RPMI7951 (cell line): ENCODE data around the gene SPAG16. TPM values are rescaled to one million over a fixed set of nuclear protein-coding genes. Genes with fewer than 3 reads are reported as not detected.
"Not testable (repeated sequence)": the region's sequence is repeated elsewhere in the genome, so short reads cannot be mapped to it uniquely, and the experiment has no call there.

ENCODE experiments used
- DNase-seq: peaks from one replicate; pipeline ENCODE4 v3.0.0-alpha.2; 2012; ENCODE audit warnings: low read depth
- total RNA-seq: library from RNA; depleted of rRNA; stranded (reverse); fragments of >200 nt; shearing (Covaris generic); gene quantifications from 2 replicates; pipeline ENCODE4 v1.2.3, GENCODE V29; 2014

SPAG16 gene
- total RNA-seq, 1 experiment from 2014 or later = 29.9 TPM

DNA sequence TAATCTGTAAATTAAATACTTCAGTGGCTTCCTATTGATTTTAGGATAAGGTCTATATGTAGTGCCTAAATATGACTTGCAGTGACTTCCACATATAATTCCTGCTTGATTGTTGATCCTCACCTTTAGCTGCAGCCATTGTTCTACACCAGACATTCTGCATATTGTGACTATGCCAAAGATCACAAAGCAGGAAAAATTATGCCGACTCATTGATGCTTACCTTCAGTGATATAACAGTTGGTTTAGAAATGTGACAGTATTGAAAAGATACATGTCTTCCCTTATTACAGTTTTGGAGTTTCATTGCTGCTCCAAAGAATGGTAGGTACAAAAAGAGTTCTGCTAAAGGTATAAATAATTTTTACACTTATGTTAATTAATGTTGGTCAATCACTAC lies 12.3 kb upstream of the SPAG16 start:
- DNase-seq = no peak

DNA sequence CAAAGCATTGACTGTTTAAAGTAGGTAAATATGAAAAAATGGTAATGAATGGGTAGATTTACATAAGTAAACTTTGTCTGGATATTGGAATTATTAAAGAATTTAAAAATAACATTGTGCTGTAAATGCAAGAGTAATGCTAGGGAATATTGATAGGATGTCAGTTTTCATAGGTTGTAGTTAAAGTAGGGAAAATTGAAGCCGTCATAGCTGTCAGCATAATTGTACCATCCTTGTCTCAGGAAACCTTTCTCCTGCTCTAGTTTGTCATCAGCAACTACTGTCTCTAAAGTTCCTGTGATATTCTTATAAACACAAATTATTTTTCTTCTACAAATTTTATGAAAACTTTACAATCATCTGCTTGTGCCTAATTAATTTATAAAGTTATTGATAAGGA lies 10.1 kb upstream of the SPAG16 start:
- no peak for DNase-seq

DNA sequence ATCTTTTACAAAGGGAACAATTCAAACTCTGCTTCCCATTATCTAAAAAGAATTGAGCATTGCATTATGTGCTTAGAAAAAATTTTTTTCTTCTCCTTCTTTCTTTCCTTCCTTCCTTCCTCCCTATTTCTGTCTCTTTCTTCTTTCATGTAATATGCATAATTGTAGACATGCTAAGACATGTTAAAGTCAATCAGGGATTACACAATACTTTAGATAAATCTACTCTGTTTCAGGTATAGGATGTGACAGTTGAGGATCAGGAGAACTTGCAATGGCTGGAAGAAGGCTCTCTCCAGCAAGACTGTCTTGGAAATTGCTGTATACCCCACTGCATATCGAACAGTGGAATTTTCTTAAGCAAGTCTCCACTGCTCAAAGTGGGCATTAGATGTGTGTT lies 9.0 kb upstream of the SPAG16 start:
- no peak for DNase-seq

DNA sequence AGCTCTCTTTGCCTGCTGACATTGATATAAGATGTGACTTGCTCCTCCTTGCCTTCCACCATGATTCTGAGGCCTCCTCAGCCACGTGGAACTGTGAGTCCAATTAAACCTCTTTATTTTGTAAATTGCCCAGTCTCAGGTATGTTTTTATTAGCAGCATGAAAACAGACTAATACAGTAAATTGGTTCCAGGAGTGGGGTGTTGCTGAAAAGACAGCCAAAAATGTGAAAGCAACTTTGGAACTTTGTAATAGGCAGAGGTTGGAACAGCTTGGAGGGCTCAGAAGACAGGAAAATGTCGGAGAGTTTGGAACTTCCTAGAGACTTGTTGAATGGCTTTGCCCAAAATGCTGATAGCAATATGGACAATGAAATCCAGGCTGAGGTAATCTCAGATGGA lies 7.1 kb upstream of the SPAG16 start:
- DNase-seq = not testable (repeated sequence)

DNA sequence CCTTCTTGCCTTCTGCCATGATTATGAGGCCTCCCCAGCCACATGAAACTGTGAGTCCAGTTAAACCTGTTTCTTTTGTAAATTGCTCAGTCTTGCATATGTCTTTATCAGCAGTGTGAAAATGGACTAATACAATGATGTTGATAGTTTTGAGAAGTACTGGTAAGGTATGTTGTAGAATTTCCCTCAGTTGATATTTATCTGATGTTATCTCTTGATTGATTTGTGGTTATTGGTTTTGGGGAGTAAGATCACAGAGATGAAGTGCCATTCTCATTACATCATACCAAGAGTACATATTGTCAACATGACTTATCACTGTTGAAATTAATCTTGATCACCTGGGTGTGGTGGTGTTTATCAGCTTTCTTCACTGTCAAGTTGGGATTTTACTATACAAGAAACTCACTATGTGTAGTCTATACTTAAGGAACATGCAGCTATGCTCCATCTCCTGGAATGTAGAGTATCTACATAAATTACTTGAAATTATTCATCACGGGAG lies 5.1 kb upstream of the SPAG16 start:
- DNase-seq = no peak

DNA sequence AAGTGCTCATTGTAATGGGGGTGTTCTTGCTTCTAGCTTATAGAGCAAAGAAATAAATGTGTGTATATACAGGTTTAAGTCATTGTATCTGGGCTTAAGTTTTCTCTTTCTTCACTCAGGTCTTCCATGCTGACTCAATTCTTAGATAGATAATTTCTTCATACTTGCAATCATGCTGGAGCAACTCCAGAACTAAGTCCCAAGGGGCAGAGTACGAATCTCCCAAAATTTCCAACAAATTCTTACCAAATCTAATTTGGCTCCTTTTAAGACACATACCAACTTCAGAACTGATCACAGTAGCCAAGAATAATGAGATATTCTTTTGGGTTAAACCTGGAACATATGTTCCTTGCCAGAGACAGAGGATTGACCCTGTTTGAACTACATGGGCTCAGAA lies 4.3 kb upstream of the SPAG16 start:
- no peak for DNase-seq

DNA sequence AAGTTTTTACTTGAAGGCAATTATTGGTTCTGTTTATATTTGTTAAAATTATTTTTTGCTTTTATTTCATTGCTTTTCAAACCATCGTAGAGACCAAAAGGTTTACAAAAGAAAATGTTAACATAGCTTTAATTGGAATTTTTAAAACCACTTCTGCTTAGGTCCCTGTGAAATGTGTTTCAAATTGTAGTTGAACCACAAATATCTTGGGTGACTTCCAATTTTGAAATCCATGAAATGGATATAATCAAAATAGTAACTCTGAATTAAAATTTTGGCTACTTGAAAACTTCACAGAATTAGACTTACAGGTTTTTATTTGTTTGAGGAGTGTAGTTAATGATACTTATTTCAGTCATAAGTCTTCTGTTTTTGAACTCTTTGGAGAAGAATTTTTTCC lies 3.1 kb upstream of the SPAG16 start:
- DNase-seq = no peak

DNA sequence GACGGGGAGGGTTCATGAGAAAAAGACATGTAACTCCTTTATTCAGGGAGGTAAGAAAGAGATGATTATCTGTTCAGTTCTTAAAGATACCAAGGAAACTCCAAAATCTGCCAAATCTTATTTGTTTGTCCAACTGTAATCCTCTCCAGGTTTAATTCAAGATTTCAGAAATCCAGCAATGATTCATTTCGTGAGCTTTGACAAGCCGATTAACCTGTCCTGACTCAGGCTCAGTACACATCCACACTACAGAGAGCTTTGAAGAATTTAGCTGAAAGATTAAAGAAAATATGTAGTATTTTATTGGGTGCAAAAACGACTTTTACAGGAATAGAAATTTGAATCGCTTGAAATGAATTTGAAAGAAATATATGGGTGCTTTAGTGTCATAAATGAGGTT lies 1.1 kb downstream of the SPAG16 start:
- no peak for DNase-seq

DNA sequence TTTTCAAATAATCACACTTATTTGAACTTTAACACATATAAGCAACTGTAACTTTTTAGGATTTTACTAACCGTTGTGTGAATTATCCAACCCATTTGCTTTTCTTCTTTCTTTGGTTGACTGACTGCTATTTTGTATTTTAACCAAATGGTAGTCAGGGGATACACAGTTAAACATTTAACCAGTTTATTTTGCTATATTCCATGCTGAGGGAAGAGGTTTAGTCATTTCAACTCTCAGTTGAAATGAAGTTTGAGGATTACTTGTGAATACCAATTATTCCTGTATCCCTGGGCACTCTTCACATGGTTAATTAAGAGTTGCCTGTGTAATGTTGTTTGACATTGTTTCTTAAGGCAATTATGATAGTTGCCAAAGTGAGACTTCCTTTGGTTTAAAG lies 1.9 kb downstream of the SPAG16 start:
- DNase-seq = no peak

DNA sequence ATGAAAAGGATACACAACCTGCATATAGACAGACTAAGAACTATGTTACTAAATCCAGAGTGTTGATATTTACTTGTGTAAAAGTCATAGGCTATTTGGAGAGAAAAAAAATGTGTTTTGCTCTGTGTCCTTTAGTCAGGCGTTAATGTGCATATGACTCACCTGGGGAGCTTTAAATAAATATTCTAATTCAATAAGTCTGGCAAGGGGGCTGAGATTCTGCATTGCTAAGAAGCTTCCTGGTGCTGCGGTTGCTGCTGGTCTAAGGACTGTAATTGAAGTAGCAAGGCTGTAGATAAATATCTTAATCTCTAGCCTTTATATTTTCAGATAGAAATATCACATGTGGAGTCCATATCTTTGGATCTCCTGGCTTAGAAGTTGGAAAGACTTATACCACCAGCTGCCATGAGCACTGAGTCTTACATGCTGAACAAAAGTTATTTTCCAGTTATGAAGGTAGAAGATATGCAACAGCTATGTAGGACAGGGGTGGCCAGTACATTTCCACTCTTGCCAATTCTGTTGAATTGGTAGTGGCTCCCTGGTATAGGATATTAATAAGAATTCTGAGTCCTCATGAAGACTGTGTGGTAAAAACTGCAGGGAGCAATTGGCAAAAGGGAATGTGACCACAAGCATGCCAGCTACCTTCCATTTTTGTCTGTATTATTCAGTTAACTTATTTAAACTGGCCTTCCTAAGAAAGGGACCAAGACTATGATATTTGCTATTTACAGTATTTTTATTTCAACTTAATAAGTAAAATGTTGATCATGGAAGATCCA lies 4.8 kb downstream of the SPAG16 start:
- no peak for DNase-seq

DNA sequence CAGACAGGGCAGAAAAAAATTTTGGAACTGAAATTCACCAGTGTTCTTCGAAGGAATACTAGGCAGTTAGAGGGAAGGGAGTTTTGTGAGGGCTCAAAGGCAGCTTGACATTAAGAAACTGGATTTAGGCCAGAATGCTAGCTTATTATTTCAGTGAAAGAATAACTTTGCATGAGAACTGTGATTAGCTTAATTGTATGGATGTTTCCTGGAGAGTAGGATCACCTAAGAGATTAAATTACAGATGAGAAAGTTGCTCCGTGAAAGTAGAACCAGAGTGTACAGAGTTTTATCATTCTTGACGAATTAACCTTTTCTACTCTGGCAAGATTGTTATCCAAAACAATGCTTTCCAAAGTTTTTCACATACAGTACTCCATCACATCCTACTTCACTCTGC lies 6.2 kb downstream of the SPAG16 start:
- DNase-seq = no peak

DNA sequence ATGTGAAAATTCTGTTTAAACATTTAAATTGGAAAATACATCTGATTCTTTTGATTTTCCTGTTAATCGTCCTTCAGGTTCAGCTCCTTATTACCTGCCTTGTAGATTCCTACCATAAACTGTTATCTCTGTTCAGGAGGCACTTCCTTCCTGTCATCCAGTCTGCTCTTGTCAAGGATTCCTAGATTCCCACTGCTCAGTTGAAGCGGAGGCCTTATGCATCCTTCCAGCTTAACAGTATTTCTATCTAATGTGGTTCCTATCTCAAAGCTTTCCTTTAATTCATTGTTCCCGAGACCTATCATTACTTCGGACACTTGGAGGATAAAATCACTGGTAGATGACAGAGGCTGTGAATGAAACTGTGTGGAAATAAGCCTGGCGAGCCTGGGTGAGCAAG lies 12.0 kb downstream of the SPAG16 start:
- no peak for DNase-seq

DNA sequence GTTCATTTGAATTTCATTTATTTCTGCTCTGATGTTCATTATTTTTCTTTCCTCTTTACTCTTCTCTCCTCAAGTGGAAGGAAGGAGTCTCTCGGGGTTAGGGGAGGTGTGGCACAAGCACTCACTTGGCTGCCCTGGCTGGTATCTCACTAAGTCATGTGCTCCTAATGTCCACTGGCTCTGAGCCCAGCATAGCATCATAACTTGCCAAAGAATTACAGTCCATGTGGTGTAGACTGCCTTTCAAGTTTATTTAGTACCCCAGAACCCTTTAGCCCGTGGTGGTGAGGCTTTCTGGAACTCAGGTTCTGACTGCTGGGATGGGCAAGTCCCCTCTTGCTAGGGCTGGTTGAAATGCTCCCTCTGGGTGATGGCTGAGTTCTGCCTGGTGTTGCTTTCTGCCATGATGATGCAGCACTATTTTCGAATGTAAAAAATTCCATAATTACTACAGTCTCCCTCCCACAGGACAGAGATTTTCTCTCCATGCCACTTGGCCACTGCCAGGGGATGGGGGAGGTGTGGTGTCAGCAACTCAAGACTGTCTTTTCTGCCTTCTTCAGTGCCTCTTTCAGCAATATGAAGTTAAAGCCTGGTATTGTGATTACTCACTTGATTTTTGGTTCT lies 22.2 kb downstream of the SPAG16 start:
- peak; percentile 66 for DNase-seq

DNA sequence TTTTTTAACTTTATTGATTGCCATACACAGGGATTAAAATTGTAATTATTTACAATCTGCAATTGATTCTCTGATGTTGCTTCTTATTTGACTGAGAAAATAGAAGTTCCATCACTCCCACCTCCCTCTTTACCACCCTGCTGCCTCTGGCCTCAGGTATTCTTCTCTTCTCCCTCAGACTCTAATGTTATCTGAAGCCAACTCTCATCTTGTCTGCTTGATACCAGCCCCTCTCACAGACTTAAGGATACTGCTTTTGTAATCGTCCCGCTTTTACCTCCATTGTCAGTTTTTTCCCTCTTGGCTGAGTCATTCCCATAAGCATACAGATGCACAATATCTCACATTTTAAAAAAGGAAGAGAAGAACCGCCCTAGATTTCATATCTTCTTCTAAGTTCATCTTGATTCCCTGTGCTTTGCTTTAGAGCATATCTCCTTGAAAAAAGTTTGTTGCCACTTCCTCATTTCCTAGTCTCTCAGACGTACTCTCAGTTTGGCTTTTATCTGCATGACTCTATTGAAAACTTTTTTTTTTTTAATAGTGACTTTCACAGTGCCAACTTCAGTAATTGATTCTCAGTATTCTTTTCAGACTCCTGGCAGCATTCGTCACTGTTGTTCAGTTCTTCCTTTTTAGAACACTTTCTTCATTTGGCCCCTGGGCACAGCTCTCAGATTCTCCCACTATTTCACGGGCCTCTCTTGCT lies 31.1 kb downstream of the SPAG16 start:
- no peak for DNase-seq

DNA sequence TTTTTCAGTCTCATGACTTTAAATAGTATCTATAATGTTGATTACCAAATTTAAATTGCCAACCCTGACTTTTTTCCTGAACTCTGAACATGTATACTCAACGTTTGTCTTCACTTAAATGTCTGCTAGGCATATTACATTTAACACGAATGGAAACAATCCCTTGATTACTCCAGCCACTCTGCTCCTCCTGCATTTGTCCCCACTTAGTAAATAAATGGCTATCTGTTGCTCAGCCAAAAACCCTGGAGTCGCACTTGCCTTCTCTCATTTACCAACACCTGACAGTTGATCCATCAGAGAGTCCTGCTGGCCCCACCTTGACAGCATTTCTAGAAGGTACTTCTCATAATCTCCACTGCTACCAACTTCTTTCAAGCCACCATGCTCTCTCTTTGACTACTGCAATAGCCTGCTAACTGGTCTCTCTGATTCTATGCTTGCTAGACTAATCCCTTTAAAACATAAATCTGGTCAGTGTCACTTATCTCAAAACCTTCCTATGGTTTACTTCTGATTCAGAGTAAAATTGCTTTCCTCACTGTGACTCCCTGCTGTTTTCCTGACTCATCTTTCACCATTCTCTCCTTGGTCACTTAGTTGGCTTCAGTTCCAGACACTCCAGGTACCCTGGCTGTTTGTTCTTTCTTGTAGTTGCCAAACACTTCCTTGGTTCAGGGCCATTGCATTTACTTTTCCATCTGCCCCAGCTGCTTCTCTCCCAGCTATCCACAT lies 31.9 kb downstream of the SPAG16 start:
- peak; percentile 55 for DNase-seq

DNA sequence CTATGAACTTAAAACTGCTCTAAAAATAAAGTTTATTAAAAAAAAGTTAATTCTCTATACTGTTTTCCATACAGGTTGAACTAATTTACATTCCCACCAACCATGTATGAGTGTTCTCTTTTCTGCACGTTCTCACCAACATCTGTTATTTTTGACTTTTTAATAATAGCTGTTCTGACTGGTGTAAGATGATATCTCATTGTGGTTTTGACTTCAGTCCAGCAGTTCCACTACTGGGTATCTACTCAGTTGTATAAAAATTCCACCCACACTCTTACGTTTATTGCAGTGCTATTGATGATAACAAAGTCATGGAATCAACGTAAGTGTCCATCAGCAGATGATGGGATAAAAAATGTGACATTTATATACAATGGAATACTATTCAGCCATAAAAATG lies 33.7 kb downstream of the SPAG16 start:
- peak; percentile 77 for DNase-seq

DNA sequence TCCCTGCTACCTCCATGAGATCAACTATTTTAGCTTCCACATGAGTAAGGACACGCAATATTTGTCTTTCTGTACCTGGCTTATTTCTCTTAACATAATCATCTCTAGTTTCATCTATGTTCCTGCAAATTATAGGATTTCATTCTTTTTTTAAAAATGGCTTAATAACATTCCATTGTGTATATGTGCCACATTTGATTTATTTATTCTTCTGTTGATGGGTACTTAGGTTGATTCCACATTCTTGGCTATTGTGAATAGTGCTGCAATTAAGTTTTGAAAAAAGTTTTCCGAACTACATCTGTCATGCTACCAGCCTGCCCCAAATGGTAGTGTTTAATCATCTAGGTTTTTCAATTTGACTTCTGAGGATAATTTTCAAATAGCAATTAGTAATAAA lies 36.3 kb downstream of the SPAG16 start:
- DNase-seq = no peak

DNA sequence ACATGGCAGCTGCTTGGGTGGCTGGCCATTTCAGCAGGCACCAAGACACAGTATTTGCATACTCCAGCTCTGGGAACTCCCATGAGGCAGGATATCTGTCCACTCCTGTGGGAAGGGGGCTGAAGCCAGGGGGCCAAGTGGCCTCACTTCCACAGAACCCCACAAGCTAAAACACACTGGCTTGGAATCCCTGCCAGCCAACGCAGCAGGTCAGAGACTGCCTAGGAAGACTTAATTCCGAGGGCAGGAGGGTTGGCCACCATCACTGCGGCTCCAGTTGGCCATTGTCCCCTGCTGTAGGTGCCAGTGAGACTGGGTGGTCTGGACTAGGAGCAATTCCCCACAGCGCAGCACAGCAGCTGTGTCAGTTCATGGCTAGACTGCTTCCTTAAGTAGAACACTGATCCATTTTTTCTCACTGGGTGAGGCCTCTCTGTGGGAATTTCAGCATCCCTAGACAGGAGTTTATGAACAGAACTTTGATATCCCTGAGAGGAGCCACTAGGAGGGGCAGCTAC lies 52.0 kb downstream of the SPAG16 start:
- DNase-seq = no peak

DNA sequence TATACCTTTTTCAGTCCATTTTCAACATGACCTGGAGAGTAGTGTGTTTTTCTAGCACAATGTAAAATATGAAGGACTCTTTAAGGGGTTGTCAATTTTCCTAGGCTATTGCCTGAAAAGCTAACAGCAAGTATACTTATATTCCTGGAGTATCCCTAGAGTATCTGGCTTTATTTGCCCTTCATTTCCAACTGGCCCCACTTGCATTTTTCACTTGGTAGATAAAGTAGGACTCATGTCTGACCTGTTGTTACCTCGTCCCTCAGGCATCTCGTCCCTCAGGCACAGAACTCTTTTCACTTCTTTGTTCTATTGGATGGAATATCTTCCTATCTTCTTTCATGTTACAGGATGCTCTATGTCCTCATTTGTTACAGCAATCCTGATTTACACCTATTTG lies 69.2 kb downstream of the SPAG16 start:
- no peak for DNase-seq

DNA sequence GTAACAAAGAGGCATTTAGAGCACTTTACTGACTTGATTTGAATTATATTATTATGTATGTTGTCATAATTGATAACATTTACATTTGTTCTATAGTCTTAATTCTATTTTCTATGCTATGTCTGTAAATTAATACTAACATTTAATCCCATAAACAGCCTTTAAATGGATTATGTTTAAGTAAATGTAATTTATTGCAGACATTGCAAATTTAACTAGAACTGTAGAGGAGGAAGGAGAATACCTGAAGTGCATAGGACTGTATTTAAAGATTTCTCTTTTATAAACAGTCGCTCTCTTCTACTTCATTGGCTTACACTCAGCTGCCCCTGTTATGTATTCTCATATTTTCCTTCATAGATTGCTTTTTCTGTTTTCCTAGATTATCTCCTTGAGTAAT lies 92.4 kb downstream of the SPAG16 start:
- no peak for DNase-seq

DNA sequence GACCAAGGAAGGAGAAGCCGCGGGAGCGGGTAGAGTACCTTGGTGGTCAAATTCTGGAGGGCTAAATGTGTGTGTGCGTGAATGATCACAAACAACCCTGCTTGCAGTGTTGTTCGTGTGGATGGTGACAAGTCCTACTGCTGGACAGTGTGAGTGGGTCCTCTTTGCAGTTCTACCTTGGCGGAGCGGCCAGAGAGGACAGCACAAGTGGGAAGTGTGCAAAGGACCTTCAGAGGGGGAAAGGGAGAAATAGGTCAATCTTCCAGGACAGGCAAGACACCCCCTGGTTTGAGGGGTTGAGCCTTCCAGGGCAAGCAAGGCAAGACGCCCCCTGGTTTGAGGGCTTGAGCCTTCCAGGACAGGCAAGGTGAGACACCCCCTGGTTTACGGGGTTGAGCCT lies 122.8 kb downstream of the SPAG16 start:
- not testable (repeated sequence) for DNase-seq
